Mucosa of rectum (tissue), 2 donors: Measurements from ENCODE around the gene SMPDL3A.

Source experiments
- H3K27ac ChIP-seq, 2 donors: one replicate each; pipeline ENCODE4 v1.7.0; 2013; ENCODE audit warnings: inconsistent platforms in 2 of 2, low read depth in 2 of 2, low read length in 2 of 2
- H3K27me3 ChIP-seq, 2 donors: one replicate each; pipeline ENCODE4 v1.7.0; 2013; ENCODE audit warnings: low read length in 2 of 2; ENCODE audit not compliant: control insufficient read depth in 2 of 2, insufficient read depth in 2 of 2
- H3K36me3 ChIP-seq, 2 donors: one replicate each; pipeline ENCODE4 v1.7.0; 2013; ENCODE audit warnings: low read length in 2 of 2; ENCODE audit not compliant: control insufficient read depth in 2 of 2, insufficient read depth in 2 of 2
- H3K4me1 ChIP-seq, 2 donors: one replicate each; pipeline ENCODE4 v1.7.0; 2013; ENCODE audit warnings: low read length in 2 of 2, mild to moderate bottlenecking in 1 of 2; ENCODE audit not compliant: control insufficient read depth in 2 of 2, insufficient read depth in 2 of 2
- H3K4me3 ChIP-seq, 2 donors: one replicate each; pipeline ENCODE4 v1.7.0; 2013; ENCODE audit warnings: low read length in 2 of 2
- H3K9ac ChIP-seq, 2 donors: one replicate each; pipeline ENCODE4 v1.7.0; 2013; ENCODE audit warnings: low read length in 2 of 2, low read depth in 1 of 2, mild to moderate bottlenecking in 1 of 2
- H3K9me3 ChIP-seq, 2 donors: one replicate each; pipeline ENCODE4 v1.7.0; 2013; ENCODE audit warnings: low read length in 2 of 2; ENCODE audit not compliant: control insufficient read depth in 2 of 2
- donor health status: healthy.
- donor health status: Normal muscosa, but diverticular disease.

The SMPDL3A gene

GRCh38 chr6:122775975-122776374 is 13.1 kb upstream of the SMPDL3A start:
- peaks cover 12 to 14% of the 10 kb centered on the region in 2 donors for H3K4me1 ChIP-seq
- no peaks in the 10 kb centered on the region for H3K36me3 ChIP-seq
- H3K27me3 ChIP-seq, result no peaks in the 10 kb centered on the region
- H3K9ac ChIP-seq, result no peak overlapping the region
- H3K4me3 ChIP-seq, result no peak overlapping the region
- H3K27ac ChIP-seq, result no peak overlapping the region
- H3K9me3 ChIP-seq, result no peaks in the 10 kb centered on the region

DNA sequence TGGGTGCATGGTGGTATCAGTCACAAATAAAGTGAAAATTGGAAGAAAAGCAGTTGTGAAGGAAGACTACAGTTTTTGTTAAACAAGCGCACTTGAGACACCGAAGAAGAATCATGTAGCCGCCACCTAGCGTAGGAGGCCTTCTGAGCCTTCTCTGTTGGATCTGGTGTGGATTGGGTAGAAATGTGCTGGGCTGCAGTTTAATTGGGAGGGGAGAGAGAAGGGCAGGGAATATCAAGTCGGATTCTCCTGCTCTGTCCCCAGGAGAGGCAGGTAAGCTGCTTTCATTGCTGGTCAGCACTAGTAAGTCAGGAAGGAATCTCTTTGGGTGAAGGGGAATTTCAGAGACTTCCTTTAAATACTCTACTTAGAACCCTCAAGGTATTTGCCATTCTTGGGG is 10.8 kb upstream of the SMPDL3A start:
- Histone ChIP-seq H3K9me3 (no peaks in the 10 kb centered on the region), H3K4me3 (no peak overlapping the region), H3K36me3 (no peaks in the 10 kb centered on the region), H3K4me1 (peaks cover 0 to 1% of the 10 kb centered on the region in 2 donors), H3K9ac (no peak overlapping the region), H3K27ac (no peak overlapping the region), H3K27me3 (no peaks in the 10 kb centered on the region)

- H3K27me3 ChIP-seq, result no peaks in the 10 kb centered on the region
- H3K4me3 ChIP-seq, result no peak overlapping the region
- no peaks in the 10 kb centered on the region for H3K4me1 ChIP-seq
- no peak overlapping the region for H3K27ac ChIP-seq
- no peaks in the 10 kb centered on the region for H3K36me3 ChIP-seq
- no peaks in the 10 kb centered on the region for H3K9me3 ChIP-seq
- no peak overlapping the region for H3K9ac ChIP-seq
These were observed 9.9 kb upstream of the SMPDL3A start for GRCh38 chr6:122778985-122779661.

DNA sequence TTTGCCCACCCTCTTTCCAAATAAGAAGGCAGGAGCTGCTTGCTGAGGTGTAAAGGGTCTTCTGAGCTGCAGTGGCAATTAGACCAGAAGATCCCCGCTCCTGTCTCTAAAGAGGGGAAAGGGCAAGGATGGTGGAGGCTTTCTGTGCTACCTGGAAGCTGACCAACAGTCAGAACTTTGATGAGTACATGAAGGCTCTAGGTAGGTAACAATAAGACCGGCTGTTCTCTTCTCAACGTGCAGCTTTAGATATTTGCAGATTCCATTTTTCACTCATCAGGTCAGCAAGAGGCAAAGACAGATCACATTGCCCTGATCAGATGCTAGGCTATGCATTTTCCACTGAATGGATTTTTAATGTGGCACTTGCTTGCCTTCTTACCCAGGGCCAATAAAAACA is 9.4 kb upstream of the SMPDL3A start, which contains the start of gene FABP7:
TSS of gene FABP7 (plus strand) at position 50 of the 400 bp plus-strand sequence. CDS start at position 129, 79 bp downstream.
- Histone ChIP-seq H3K36me3 (no peaks in the 10 kb centered on the region), H3K27me3 (no peaks in the 10 kb centered on the region), H3K27ac (no peak within 1 kb of the TSS), H3K9me3 (no peaks in the 10 kb centered on the region), H3K4me3 (no peak within 1 kb of the TSS), H3K9ac (no peak within 1 kb of the TSS), H3K4me1 (no peaks in the 10 kb centered on the region)

- H3K4me1 ChIP-seq, result no peaks in the 10 kb centered on the region
- H3K9me3 ChIP-seq, result no peaks in the 10 kb centered on the region
- no peaks in the 10 kb centered on the region for H3K36me3 ChIP-seq
- H3K27me3 ChIP-seq, result no peaks in the 10 kb centered on the region
- H3K27ac ChIP-seq, result no peak overlapping the region
- no peak overlapping the region for H3K4me3 ChIP-seq
- H3K9ac ChIP-seq, result no peak overlapping the region
These were observed 8.9 kb upstream of the SMPDL3A start for GRCh38 chr6:122780114-122780513.

GRCh38 chr6:122781716-122782115 is 7.3 kb upstream of the SMPDL3A start:
- no peak overlapping the region for H3K9ac ChIP-seq
- H3K4me3 ChIP-seq, result no peak overlapping the region
- no peaks in the 10 kb centered on the region for H3K27me3 ChIP-seq
- H3K27ac ChIP-seq, result no peak overlapping the region
- no peaks in the 10 kb centered on the region for H3K36me3 ChIP-seq
- H3K9me3 ChIP-seq, result no peaks in the 10 kb centered on the region
- no peaks in the 10 kb centered on the region for H3K4me1 ChIP-seq

- no peaks in the 10 kb centered on the region for H3K27me3 ChIP-seq
- no peak overlapping the region for H3K9ac ChIP-seq
- no peak overlapping the region for H3K27ac ChIP-seq
- H3K4me3 ChIP-seq, result no peak overlapping the region
- H3K36me3 ChIP-seq, result no peaks in the 10 kb centered on the region
- H3K4me1 ChIP-seq, result peaks cover 4% of the 10 kb centered on the region in 2 donors
- H3K9me3 ChIP-seq, result no peaks in the 10 kb centered on the region
These were observed 5.7 kb upstream of the SMPDL3A start for GRCh38 chr6:122783401-122783800.

GRCh38 chr6:122785891-122786290 is 3.2 kb upstream of the SMPDL3A start:
- Histone ChIP-seq H3K9ac (no peak overlapping the region), H3K27me3 (no peaks in the 10 kb centered on the region), H3K27ac (no peak overlapping the region)

DNA sequence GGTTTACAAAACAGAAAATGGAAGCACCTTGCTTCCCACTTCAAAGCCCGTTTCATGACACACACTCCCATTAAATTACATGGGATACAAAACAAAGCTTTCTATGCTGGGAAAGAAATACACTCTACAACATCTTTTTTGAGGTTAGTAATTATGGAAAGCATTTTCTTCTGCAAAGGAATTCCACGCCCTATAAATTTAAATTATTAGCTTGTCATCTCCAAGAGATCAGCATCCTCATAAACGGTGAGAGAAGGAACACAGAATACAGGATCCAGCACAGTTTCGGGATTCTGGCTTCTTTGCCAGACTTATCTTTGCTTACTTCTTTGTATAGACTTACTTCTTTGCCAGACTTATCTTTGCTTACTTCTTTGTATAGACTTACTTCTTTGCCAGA is 1.3 kb upstream of the SMPDL3A start:
- no peaks in the 10 kb centered on the region for H3K9me3 ChIP-seq
- no peaks in the 10 kb centered on the region for H3K36me3 ChIP-seq
- H3K4me1 ChIP-seq, result peaks cover 18 to 36% of the 10 kb centered on the region in 2 donors
- no peak overlapping the region for H3K9ac ChIP-seq
- H3K4me3 ChIP-seq, result no peak overlapping the region
- no peaks in the 10 kb centered on the region for H3K27me3 ChIP-seq
- H3K27ac ChIP-seq, result no peak overlapping the region

More at GRCh38 chr6:122785891-122786290, 3.2 kb upstream of the SMPDL3A start:
- H3K9me3 ChIP-seq, result no peaks in the 10 kb centered on the region
- H3K36me3 ChIP-seq, result no peaks in the 10 kb centered on the region
- H3K4me1 ChIP-seq, result peaks cover 9 to 21% of the 10 kb centered on the region in 2 donors
- no peak overlapping the region for H3K4me3 ChIP-seq

DNA sequence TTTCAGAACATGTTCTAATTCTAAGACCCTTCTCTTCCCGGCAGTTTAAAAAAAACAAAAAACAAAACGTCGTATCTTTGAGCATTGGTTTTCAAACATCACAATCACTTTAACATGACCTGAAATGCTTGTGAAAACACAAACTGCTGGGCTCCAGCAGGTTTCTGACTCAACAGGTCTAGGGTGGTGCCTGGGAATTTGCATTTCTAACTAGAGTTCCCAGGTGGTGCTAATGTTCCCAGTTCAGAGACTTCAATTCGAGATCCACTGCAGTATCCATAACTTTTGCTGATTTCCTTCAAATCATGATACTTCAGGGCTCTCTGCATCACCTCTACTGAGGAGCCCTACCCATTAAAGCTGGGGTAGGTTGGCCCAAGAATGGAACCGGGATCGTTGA is 850 bp upstream of the SMPDL3A start:
- Histone ChIP-seq H3K9me3 (no peaks in the 10 kb centered on the region), H3K4me3 (peak overlapping the region; percentile 97 to 98), H3K36me3 (no peaks in the 10 kb centered on the region), H3K27ac (peak overlapping the region; percentile 93 to 99), H3K27me3 (no peaks in the 10 kb centered on the region), H3K9ac (peak overlapping the region; percentile 90 to 99), H3K4me1 (peaks cover 21 to 41% of the 10 kb centered on the region in 2 donors)
